Osteoblast (primary cell): ENCODE measurements around the gene NDUFAF5. TPM values are rescaled to one million over a fixed set of nuclear protein-coding genes. Genes with fewer than 3 reads are reported as not detected.

Experiments used
- DNase-seq: peaks from one replicate; pipeline ENCODE4 v3.0.0; 2011; ENCODE audit warnings: low spot score, mixed read lengths; ENCODE audit not compliant: insufficient read length; ENCODE audit errors: missing footprints
- H2AFZ ChIP-seq: 2 replicates; pipeline ENCODE4 v1.6.0; 2011; ENCODE audit warnings: mild to moderate bottlenecking, low read length
- H3K27ac ChIP-seq: 2 replicates; pipeline ENCODE4 v1.5.1; 2011; ENCODE audit warnings: mild to moderate bottlenecking, low read depth, low read length, moderate library complexity
- H3K27me3 ChIP-seq: 2 replicates; pipeline ENCODE4 v1.6.0; 2012; ENCODE audit warnings: mild to moderate bottlenecking, control low read depth, inconsistent platforms, low read length, moderate library complexity; ENCODE audit not compliant: insufficient read depth
- H3K36me3 ChIP-seq: 2 replicates; pipeline ENCODE4 v1.5.1; 2011; ENCODE audit warnings: mild to moderate bottlenecking, low read length, control low read depth, moderate library complexity; ENCODE audit not compliant: insufficient read depth
- H3K4me1 ChIP-seq: 2 replicates; pipeline ENCODE4 v1.5.1; 2011; ENCODE audit warnings: mild to moderate bottlenecking, low read length, control low read depth, moderate library complexity; ENCODE audit not compliant: insufficient read depth
- H3K4me2 ChIP-seq: 2 replicates; pipeline ENCODE4 v1.6.0; 2011; ENCODE audit warnings: mild to moderate bottlenecking, low read length; ENCODE audit not compliant: insufficient read depth
- H3K4me3 ChIP-seq: fragments of 200-600 bp; sonication (generic); 3 replicates; pipeline ENCODE4 v1.5.1; 2012; ENCODE audit warnings: mild to moderate bottlenecking, low read length, inconsistent platforms; ENCODE audit not compliant: insufficient read depth
- H3K79me2 ChIP-seq: 2 replicates; pipeline ENCODE4 v1.6.0; 2012; ENCODE audit warnings: mild to moderate bottlenecking, low read length, control low read depth, inconsistent platforms; ENCODE audit not compliant: insufficient read depth
- H3K9me3 ChIP-seq: 2 replicates; pipeline ENCODE4 v1.5.1; 2011; ENCODE audit warnings: low read depth, low read length, control low read depth
- H4K20me1 ChIP-seq: 2 replicates; pipeline ENCODE4 v1.6.0; 2012; ENCODE audit warnings: mild to moderate bottlenecking, low read length, control low read depth; ENCODE audit not compliant: insufficient read depth
- CTCF ChIP-seq: IDR thresholded peaks from 2 replicates; pipeline ENCODE4 v1.5.1; 2011; ENCODE audit warnings: mild to moderate bottlenecking, low read depth, low read length, moderate library complexity; ENCODE audit errors: extremely low read depth
- total RNA-seq: library from RNA; depleted of rRNA; stranded (reverse); fragments of >200 nt; gene quantifications from 2 replicates; pipeline ENCODE4 v1.2.3, GENCODE V29; 2012

The NDUFAF5 gene
- total RNA-seq, 1 donor: 12.3 TPM

GRCh38 chr20:13793001-13793400 lies 8.2 kb downstream of the NDUFAF5 start:
- TF ChIP-seq CTCF: no peak
- H3K36me3 ChIP-seq: peaks cover 72% of the 10 kb centered on the region

GRCh38 chr20:13794667-13795066 lies 9.8 kb downstream of the NDUFAF5 start:
- Histone ChIP-seq H3K27ac (no peak overlapping the region), H2AFZ (no peak overlapping the region)

More at GRCh38 chr20:13793001-13793400, 8.2 kb downstream of the NDUFAF5 start:
- no peak overlapping the region for H3K27ac ChIP-seq
- H3K27me3 ChIP-seq: no peaks in the 10 kb centered on the region
- H3K4me1 ChIP-seq: no peaks in the 10 kb centered on the region
- no peak for DNase-seq
- H4K20me1 ChIP-seq: no peaks in the 10 kb centered on the region
- peaks cover 19% of the 10 kb centered on the region for H3K79me2 ChIP-seq
- no peak overlapping the region for H3K4me3 ChIP-seq
- no peak overlapping the region for H2AFZ ChIP-seq
- H3K9me3 ChIP-seq: no peaks in the 10 kb centered on the region
- no peak overlapping the region for H3K4me2 ChIP-seq

GRCh38 chr20:13799040-13799439 lies 14.2 kb downstream of the NDUFAF5 start:
- Histone ChIP-seq H3K9me3 (no peaks in the 10 kb centered on the region), H3K4me1 (peaks cover 15% of the 10 kb centered on the region), H3K4me2 (no peak overlapping the region), H3K4me3 (no peak overlapping the region), H3K36me3 (peaks cover 58% of the 10 kb centered on the region), H3K79me2 (no peaks in the 10 kb centered on the region), H3K27ac (no peak overlapping the region), H3K27me3 (no peaks in the 10 kb centered on the region), H4K20me1 (peaks cover 10% of the 10 kb centered on the region), H2AFZ (no peak overlapping the region)
- TF ChIP-seq CTCF: no peak
- DNase-seq: no peak

More at GRCh38 chr20:13794667-13795066, 9.8 kb downstream of the NDUFAF5 start:
- H4K20me1 ChIP-seq: no peaks in the 10 kb centered on the region
- peaks cover 68% of the 10 kb centered on the region for H3K36me3 ChIP-seq
- DNase-seq: no peak
- no peak for TF ChIP-seq CTCF
- H3K27me3 ChIP-seq: no peaks in the 10 kb centered on the region
- no peaks in the 10 kb centered on the region for H3K4me1 ChIP-seq
- H3K4me3 ChIP-seq: no peak overlapping the region
- peaks cover 19% of the 10 kb centered on the region for H3K79me2 ChIP-seq
- no peaks in the 10 kb centered on the region for H3K9me3 ChIP-seq
- no peak overlapping the region for H3K4me2 ChIP-seq

- peaks cover 10% of the 10 kb centered on the region for H4K20me1 ChIP-seq
- no peak for DNase-seq
- no peaks in the 10 kb centered on the region for H3K27me3 ChIP-seq
- H3K9me3 ChIP-seq: no peaks in the 10 kb centered on the region
- H3K4me1 ChIP-seq: peaks cover 15% of the 10 kb centered on the region
- H3K27ac ChIP-seq: no peak overlapping the region
- H3K4me3 ChIP-seq: no peak overlapping the region
- no peaks in the 10 kb centered on the region for H3K79me2 ChIP-seq
- H3K4me2 ChIP-seq: no peak overlapping the region
- no peak for TF ChIP-seq CTCF
- peaks cover 58% of the 10 kb centered on the region for H3K36me3 ChIP-seq
- H2AFZ ChIP-seq: no peak overlapping the region
Observed at GRCh38 chr20:13799974-13800373, 15.1 kb downstream of the NDUFAF5 start.
